Fibroblast of lung (primary cell): ENCODE results near the gene N4BP2.

Experiments
- EZH2 ChIP-seq: IDR thresholded peaks from 2 replicates; pipeline ENCODE4 v1.5.1; 2012; ENCODE audit warnings: low read length, control low read depth, mild to moderate bottlenecking; ENCODE audit errors: missing control alignments
- TF ChIP-seq, protein P1 (sequence below), 2 donors: IDR thresholded peaks in 1 of 2; conservative IDR thresholded peaks in 1 of 2; 1 replicate in 1 of 2; 2 replicates in 1 of 2; pipeline ENCODE4 v1.5.1; 2011 to 2012; ENCODE audit warnings: low read length in 2 of 2, control low read depth in 1 of 2, inconsistent platforms in 1 of 2, low read depth in 1 of 2, mild to moderate bottlenecking in 1 of 2

DNA sequence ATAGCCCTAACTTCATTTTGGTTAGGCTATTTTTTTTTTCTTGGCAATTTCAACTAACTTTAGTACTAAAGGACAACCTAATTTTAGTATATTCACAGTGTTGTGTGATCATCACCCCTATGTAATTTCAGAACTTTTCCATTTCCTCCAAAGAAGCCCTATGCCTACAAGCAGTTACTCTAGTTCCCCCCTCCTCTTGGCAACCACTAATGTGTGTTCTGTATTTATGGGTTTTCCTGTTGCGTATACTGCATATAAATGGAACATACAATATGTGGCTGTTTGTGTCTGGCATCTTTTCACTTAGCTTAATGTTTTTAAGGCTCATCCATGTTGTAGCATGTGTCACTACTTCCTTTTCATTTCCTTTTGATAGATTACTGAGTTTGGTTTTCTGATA, 57.6 kb downstream of the N4BP2 start:
- TF ChIP-seq, protein P1, sequence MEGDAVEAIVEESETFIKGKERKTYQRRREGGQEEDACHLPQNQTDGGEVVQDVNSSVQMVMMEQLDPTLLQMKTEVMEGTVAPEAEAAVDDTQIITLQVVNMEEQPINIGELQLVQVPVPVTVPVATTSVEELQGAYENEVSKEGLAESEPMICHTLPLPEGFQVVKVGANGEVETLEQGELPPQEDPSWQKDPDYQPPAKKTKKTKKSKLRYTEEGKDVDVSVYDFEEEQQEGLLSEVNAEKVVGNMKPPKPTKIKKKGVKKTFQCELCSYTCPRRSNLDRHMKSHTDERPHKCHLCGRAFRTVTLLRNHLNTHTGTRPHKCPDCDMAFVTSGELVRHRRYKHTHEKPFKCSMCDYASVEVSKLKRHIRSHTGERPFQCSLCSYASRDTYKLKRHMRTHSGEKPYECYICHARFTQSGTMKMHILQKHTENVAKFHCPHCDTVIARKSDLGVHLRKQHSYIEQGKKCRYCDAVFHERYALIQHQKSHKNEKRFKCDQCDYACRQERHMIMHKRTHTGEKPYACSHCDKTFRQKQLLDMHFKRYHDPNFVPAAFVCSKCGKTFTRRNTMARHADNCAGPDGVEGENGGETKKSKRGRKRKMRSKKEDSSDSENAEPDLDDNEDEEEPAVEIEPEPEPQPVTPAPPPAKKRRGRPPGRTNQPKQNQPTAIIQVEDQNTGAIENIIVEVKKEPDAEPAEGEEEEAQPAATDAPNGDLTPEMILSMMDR (conservative IDR thresholded peaks at IDR 0.05 in 1 of 2, IDR thresholded peaks at IDR 0.05 in 1 of 2; ENCODE audit: low read depth in 1 of 2, low read length in 2 of 2) = no peak
- no peak for TF ChIP-seq EZH2
